ENCODE data around the gene TOR3A.

The TOR3A gene

DNA sequence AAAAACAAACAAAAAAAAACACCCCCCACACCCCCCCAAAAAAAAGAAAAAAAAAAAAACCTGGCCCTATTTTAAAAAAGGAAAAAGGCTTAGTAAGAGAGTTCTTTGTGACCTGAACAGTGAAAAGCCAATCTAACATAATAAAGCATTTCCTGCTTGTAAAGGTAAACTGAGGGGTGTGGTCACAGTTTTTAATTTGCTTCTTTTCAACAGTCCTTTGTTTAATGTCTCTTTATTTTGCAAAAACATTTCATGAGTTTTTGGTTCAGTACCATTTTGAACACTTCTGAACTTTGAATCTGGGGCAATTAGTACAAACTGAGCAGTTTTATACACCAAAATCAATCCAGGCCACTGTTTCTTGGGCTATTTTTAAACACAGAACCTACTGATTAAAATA is 37.6 kb downstream of the TOR3A start:
- H3K27ac ChIP-seq = peak overlapping the region; percentile 4; the same call in 1 of the 2 replicates
- TF ChIP-seq, protein P1, sequence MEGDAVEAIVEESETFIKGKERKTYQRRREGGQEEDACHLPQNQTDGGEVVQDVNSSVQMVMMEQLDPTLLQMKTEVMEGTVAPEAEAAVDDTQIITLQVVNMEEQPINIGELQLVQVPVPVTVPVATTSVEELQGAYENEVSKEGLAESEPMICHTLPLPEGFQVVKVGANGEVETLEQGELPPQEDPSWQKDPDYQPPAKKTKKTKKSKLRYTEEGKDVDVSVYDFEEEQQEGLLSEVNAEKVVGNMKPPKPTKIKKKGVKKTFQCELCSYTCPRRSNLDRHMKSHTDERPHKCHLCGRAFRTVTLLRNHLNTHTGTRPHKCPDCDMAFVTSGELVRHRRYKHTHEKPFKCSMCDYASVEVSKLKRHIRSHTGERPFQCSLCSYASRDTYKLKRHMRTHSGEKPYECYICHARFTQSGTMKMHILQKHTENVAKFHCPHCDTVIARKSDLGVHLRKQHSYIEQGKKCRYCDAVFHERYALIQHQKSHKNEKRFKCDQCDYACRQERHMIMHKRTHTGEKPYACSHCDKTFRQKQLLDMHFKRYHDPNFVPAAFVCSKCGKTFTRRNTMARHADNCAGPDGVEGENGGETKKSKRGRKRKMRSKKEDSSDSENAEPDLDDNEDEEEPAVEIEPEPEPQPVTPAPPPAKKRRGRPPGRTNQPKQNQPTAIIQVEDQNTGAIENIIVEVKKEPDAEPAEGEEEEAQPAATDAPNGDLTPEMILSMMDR (conservative IDR thresholded peaks at IDR 0.05) = no peak

DNA sequence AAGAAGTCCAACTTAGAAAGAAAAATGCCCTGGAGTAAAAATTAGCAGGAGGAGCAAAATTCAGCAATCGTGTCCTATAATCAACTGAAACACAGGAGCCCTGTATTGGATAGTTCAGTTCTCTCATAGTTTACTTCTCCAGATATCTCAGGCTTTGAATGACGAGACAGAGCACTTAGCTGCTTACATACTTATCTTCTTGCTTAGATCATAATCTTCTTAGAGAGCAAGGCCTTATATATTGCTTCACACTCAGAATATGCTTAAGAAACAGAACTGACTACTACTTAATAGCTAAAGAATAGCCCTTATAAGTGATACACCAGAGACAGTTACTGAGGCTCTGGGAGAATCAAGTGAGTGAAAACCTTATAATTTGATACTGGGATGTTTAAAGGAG is 38.9 kb downstream of the TOR3A start:
- no peak overlapping the region for H3K27ac ChIP-seq
- TF ChIP-seq, protein P1 (conservative IDR thresholded peaks at IDR 0.05) = no peak

DNA sequence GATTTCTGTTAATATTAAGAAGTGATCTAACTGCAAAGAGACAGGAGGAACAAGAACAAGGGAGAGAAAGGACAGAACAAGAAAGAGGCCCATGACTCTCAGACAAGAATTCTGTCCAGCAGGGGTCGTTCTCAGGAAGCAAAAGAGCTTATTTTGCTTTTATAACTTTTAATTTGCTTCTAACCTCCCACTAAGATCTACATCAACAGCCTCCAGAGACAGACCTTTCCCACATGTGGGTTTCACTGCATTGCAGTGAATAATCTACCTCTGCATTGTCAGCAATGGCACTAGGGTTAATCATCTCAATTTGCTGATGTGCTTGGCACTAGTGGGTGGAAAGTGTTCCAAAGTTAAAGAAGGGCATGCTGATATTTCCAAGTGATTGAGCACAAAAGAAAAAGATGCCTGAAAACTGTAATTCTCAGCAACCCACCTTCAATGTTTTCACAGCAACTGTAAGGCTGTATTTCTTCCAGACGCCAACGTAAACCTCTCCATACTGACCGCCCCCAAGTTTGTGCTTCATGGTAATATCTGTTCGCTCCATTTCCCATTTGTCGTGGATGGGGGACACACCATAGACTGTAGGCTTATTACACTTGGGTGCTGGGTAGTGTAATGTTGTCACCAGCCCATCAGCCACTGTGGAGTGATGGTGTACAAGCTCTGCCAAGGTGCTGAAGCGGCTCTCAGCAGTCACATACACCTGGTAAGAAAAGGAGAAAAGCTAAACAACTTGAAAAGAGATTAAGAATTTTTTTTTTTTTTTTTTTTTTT is 39.5 kb downstream of the TOR3A start:
- TF ChIP-seq, protein P1 (conservative IDR thresholded peaks at IDR 0.05) = peak; percentile 79

DNA sequence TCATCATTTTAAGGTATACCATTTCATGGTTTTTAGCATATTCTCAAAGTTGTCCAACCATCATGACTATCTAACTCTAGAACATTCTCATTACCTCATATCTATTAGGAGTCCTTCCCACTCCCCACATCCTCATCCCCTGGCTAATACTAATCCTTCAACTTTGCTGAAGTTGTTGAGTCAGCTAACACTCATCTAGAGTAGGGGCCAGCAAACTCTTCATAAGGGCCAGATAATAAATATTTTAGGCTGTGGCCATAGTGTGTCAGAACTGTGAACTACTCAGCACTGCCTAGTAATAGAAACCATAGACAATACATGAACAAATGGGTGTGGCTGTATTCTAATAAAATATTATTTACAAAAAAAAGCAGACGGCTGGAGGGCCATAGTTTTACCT is 43.0 kb downstream of the TOR3A start:
- H3K27ac ChIP-seq = no peak overlapping the region
- TF ChIP-seq, protein P1 (conservative IDR thresholded peaks at IDR 0.05) = no peak

More for the DNA sequence above, 39.5 kb downstream of the TOR3A start:
- H3K27ac ChIP-seq = no peak overlapping the region

DNA sequence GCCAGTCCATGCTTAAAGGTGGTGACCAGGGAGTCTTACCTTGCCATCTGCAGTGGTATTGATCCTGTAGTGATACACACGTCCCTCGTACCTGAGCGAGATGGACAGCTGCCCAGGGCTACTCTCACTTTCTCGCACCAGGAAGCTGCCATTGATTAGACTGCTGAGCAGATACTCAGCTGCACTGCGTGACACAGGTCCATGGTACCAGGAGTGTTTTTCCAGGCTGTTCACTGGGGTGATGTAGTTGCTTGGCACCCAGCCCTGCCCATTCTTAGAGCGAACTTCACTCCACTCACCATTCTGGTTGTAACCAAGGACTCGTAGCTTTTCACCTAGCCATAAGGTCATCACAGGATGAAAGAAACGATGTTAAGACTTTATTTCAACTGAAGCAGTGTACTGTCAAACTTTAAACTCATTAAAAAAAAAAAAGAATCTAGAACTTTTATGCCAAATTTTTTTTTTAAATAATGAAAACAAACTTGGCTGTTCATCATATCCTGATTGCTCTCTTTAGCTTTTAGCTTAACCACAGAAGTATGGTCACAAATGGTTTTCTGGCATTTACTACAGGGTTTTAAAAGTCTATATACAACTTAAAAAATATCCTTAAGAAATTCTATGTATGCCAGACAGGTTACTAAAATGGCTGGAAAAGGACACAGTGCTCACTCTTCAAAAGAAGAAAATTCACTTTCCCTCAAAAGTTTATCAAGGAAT is 44.6 kb downstream of the TOR3A start:
- no peak overlapping the region for H3K27ac ChIP-seq
- TF ChIP-seq, protein P1 (conservative IDR thresholded peaks at IDR 0.05) = no peak

DNA sequence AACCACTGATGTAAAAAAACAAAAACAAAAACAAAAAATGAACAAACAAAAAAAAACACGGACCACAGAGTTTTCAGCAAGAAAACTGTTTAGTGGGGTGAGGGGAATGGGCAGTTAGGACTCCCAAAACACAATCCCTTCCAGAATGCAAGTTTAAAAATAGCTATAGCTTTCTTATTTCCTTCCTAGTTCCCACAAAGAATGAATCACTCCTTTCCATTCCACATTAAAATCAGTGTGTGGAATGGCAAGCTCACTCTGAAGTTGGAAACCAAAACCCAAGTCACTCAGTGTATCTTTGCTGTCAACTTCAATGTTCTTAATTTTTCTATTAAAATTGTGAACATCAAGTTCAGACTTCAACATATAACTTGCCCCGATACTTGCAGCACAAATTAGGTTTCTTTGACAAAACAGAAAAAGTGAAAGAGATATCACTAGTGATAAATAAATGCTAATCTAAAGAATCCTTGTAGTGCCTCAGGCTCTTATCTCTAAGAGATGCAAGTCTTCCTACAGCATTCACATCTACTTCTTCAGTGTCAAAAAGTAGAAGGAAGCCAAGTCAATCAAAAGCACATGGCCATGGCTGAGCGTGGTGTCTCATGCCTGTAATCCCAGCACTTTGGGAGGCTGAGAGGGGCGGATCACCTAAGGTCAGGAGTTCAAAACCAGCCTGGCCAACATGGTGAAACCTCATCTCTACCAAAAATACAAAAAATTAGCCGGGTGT is 45.5 kb downstream of the TOR3A start:
- TF ChIP-seq, protein P1 (conservative IDR thresholded peaks at IDR 0.05) = no peak
- H3K27ac ChIP-seq = no peak overlapping the region

DNA sequence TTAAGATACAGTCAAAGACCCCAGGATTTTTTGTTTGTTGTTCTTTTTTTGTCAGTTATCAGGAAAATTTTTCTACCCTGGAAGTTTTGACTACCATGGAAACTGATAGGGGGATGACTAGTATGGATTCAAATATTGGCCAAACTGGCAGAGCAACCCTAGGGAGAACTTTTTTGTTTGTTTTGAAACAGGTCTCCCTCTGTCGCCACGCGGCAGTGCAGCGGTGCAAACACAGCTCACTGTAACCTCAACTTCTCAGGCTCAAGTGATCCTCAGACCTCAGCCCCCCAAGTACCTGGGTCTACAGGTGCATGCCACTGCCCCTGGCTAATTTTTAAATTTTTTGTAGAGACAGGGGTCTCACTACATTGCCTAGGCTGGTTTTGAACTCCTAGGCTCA is 46.6 kb downstream of the TOR3A start:
- H3K27ac ChIP-seq = peak overlapping the region; percentile 41

More for the DNA sequence above, 46.6 kb downstream of the TOR3A start:
- TF ChIP-seq, protein P1 (conservative IDR thresholded peaks at IDR 0.05) = 0 out of 2 replicates have a peak, but pooled peaks have one; percentile 15
